GM21825 (cell line): ENCODE measurements around the gene POLR2H.
"Not testable (repeated sequence)": the region's sequence is repeated elsewhere in the genome, so short reads cannot be mapped to it uniquely, and the experiment has no call there.

Experiments
- ATAC-seq: cut with Tn5 transposase; IDR thresholded peaks from one replicate; pipeline ENCODE4 v1.9.1; 2021; ENCODE audit warnings: mild to moderate bottlenecking, moderate library complexity; ENCODE audit not compliant: unreplicated experiment

Gene POLR2H

DNA sequence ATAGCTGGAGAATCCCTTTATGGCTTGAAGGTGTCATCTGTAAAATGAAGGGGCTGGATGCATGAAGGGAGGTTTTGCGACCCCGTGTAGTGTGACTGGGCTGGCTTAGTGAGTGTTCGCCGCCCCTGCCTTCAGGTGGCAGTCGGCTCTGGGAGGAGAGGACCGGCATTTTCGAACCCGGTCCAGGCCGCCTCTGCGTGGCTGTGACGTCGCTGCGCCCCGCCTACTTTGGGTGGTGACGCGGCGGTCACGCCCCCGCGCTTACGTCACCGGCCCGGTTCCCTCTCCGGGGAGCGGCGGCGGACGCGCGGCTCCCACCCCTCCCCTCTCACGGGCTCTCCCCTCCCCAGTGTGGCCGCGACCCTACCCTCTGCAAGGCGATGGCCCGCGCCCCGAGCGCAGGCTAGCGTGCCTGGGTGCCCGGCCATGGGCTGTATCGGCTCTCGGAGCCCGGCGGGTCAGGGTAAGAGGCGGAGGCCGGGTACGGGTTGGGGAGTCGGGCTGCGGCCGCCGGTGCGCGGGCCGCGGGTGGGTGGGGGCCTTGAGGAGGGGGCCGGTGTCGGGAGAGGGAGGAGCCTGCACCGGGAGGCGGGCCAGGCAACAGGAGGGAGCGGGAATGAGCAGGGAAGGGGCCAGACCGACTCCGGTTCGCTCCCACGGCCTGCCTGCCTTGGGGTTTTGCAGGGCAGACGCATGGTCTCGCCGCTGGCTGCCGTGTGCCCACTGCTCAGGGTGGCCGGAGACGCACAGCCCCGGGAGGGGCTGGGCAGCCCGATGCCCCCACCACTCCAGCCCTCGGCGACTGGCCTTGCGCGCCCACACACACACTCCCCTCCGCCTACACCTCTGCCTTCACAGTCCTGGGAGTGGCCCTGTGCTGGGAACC is 25.6 kb upstream of the POLR2H start:
- ATAC-seq = peak; percentile 87

DNA sequence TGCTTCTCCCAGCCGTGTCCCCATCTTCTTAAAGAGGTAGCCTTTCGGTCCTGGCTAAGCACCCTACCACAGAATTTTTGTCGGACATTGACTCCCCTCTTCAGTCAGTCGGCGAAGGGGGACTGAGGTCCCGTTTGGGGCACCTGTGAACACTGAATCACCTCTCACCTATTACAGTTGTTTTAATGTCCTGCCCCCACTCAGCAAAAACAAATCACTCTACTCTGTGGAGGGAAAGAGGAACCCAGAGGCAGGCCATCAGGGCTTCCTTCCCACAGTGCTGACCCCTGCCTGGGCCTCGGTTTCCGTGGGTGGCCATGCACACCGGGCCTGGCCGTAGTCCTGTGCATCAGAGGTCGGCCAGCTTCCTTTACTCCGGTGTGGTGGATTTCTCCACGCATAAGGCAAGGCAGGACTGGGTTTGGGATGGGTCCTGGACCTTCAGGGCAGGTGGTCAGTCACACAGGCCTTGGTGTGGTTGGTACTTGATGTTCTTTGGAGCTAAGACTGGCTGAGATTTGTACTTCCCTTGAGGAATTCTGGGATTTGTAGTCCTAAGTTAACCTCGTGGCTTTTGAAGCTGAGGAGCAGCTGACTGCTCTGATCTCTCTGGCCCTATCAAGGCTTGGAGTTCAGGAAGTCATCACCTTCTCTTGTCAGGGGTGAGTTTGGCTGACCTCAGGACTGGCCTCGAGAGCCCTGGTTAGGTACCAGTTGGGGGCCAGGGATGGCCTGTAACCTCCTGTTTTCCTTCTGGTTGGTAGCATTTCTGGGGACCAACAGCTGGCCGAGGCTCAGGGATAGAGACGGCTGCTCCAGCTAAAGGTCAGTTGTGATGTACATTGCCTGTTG is 24.7 kb upstream of the POLR2H start:
- ATAC-seq = no peak

DNA sequence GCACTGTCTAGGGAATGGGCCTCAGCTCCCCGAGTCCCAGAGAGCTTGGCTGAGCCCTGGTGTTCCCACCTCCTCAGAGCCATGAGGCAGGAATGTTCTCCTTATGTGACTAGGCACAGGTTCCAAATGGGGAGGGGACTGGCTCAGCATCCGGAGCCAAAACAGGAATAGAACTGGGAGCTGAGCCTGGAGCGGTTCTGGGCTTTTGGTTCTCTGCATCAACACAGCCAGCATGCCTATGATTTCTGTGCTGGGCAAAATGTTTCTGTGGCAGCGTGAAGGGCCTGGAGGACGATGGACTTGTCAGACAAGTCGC is 24.2 kb upstream of the POLR2H start, which contains the start of gene FAM131A:
FAM131A (plus strand) TSS at position 202 of the 316 bp plus-strand sequence; CDS start at position 233, 31 bp downstream.
- ATAC-seq = no peak

DNA sequence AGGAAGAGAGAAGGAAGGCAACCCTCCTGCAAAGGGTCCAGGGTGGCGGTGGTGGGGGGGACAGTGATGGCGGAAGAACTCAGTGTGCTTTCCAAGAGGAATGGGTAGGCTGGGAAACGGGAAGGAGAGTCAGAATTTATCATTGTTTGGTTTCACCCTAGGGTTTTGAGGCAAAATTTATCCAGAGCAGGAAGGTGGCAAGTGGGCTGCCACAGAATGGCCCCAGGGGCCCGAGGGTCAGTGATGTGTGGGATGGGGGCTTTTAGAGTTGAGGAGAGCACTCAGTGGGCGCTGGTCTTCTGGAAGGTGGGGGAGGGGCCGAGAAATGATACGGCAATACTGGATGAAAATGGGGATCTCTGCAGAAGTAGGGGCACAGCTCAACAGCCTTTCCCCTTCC is 23.5 kb upstream of the POLR2H start:
- ATAC-seq = no peak

DNA sequence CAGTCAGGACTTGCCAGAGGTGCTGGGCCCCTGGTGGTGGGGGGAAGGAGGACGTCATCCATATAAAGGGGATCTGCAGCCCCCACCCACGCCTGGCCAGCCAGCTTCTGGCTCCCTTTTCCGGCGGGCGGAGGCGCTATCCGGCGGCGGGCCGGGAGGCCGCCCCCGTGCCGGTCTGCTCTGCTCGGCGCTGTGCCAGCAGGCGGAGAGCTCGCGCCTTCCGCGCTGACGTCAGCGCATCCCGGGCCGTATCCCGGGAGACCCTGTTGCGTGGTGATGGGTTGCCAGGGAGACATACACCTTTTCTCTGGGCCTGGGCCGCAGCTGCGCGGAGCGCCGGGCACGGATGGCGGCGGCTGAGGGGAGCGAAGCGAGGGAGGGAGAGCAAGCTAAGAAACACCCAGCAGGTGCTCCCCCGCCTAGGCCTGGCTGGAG is 23.0 kb upstream of the POLR2H start:
- no peak for ATAC-seq

DNA sequence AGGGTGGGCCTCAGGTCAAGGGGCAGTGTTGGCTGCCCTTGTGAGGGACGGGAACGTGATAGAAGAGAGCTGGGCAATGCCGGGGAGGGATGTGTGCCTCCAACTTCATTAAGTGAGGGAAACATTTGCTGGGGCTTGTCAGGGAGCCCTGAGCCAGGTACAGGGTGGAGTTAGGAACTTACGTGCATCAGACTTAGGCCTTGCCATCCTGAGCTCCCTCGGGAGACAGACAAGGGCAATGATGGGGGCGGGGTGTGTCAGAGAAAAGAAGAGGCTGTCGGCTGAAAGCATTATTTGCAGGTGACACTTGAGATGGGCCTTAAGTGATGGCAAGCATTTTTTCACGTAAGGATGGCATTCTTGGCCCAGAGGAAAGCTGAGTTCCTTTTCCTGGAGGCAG is 22.5 kb upstream of the POLR2H start:
- ATAC-seq = no peak

DNA sequence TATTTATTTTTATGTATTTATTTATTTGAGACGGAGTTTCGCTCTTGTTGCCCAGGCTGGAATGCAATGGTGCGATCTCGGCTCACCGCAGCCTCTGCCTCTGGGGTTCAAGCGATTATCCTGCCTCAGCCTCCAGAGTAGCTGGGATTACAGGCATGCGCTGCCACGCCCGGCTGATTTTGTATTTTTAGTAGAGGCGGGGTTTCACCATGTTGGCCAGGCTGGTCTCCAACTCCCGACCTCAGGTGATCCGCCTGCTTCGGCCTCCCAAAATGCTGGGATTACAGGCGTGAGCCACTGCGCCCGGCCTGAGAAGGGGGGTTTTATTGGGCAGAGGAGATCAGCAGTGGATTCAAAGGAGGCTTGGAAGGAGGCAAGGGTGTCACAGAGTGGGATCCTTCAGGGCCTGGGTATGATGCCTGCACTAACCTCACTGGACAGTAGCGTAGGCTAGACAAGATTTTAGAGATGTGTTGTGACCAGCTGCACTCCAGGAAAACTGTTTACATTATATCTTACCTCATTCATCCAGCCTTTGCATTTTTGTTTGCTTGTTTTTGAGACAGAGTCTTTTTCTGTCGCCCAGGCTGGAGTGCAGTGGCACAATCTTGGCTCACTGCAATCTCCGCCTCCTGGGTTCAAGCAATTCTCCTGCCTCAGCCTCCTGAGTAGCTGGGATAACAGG is 21.9 kb upstream of the POLR2H start:
- ATAC-seq = not testable (repeated sequence)

DNA sequence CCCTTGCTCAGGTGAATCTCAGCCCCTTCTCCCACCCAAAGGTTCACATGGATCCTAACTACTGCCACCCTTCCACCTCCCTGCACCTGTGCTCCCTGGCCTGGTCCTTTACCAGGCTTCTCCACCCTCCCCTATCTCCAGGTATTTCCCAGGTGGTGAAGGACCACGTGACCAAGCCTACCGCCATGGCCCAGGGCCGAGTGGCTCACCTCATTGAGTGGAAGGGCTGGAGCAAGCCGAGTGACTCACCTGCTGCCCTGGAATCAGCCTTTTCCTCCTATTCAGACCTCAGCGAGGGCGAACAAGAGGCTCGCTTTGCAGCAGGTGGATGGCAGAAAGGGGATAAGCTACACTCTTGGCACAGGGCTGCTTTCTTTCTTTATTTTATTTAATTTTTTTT is 19.6 kb upstream of the POLR2H start:
- ATAC-seq = no peak

DNA sequence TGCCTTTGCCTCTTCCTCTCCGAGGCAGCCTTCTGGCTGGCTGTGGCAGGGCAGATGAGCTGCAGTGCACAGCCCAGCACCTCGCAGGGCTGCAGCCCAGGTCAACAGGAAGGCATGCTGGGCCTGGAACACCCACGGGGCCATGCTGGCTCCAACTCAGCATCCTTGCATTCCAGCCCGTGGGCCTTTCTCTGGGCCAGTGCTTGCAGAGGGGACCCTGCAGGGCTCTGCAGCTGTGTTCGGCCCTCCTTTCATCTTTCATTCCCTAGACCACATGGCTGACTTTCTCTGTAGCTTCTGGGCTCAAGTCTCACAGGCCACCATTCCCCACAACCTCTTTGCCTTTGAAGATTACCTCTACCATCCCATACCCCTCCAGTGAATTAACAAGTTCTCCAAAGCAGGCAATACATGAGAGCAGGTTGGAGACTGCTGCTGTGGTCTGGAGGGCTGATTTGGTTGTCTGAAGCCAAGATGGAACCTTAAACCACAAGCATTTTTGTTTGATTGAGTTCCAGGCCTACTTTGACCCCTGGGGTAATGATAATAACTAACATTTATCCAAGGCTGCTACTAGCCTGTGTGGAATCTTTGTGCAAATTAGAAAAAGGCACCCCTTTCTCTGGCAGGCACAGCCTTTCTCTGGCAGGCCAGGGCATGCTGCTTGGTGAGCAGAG is 18.2 kb upstream of the POLR2H start:
- no peak for ATAC-seq

DNA sequence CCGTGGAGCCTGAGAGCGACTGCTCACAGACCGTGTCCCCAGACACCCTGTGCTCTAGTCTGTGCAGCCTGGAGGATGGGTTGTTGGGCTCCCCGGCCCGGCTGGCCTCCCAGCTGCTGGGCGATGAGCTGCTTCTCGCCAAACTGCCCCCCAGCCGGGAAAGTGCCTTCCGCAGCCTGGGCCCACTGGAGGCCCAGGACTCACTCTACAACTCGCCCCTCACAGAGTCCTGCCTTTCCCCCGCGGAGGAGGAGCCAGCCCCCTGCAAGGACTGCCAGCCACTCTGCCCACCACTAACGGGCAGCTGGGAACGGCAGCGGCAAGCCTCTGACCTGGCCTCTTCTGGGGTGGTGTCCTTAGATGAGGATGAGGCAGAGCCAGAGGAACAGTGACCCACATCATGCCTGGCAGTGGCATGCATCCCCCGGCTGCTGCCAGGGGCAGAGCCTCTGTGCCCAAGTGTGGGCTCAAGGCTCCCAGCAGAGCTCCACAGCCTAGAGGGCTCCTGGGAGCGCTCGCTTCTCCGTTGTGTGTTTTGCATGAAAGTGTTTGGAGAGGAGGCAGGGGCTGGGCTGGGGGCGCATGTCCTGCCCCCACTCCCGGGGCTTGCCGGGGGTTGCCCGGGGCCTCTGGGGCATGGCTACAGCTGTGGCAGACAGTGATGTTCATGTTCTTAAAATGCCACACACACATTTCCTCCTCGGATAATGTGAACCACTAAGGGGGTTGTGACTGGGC is 16.8 kb upstream of the POLR2H start:
- no peak for ATAC-seq

DNA sequence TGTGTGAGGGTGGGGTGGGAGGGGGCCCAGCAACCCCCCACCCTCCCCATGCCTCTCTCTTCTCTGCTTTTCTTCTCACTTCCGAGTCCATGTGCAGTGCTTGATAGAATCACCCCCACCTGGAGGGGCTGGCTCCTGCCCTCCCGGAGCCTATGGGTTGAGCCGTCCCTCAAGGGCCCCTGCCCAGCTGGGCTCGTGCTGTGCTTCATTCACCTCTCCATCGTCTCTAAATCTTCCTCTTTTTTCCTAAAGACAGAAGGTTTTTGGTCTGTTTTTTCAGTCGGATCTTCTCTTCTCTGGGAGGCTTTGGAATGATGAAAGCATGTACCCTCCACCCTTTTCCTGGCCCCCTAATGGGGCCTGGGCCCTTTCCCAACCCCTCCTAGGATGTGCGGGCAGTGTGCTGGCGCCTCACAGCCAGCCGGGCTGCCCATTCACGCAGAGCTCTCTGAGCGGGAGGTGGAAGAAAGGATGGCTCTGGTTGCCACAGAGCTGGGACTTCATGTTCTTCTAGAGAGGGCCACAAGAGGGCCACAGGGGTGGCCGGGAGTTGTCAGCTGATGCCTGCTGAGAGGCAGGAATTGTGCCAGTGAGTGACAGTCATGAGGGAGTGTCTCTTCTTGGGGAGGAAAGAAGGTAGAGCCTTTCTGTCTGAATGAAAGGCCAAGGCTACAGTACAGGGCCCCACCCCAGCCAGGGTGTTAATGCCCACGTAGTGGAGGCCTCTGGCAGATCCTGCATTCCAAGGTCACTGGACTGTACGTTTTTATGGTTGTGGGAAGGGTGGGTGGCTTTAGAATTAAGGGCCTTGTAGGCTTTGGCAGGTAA is 16.0 kb upstream of the POLR2H start:
- ATAC-seq = no peak

DNA sequence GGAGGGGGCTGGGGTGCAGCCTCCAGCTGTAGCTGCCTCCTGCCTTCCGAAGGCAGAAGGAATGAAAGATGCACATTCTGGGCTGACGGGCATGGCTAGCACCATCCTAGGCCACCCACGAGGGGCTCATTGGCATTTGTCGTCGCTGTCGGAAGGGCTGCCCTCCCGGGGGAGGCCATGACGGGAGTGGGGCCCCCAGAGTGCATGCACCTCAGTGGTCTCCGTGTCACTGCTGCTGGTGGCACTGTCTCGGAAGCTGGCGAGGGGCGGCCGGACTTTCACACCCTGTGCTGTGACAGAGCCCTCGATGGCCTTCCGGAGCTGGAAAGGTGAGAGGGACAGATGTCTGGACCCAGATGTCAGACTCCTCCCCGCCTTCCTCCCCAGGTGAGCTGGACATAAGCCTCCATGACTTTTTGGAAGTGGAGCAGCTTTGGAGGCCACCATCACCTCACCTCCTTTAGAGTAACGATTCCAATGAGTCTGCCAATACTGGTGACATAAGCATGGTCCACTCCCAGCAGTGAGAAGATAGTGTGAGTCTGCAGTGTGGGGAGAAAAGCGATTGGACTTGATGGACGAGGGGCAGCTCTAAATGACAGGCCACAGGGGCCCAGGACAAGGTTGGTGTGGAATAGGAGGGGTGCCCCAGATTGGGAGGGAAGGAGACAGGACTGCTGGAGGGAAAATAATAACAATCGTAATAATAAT is 14.9 kb upstream of the POLR2H start:
- ATAC-seq = no peak

DNA sequence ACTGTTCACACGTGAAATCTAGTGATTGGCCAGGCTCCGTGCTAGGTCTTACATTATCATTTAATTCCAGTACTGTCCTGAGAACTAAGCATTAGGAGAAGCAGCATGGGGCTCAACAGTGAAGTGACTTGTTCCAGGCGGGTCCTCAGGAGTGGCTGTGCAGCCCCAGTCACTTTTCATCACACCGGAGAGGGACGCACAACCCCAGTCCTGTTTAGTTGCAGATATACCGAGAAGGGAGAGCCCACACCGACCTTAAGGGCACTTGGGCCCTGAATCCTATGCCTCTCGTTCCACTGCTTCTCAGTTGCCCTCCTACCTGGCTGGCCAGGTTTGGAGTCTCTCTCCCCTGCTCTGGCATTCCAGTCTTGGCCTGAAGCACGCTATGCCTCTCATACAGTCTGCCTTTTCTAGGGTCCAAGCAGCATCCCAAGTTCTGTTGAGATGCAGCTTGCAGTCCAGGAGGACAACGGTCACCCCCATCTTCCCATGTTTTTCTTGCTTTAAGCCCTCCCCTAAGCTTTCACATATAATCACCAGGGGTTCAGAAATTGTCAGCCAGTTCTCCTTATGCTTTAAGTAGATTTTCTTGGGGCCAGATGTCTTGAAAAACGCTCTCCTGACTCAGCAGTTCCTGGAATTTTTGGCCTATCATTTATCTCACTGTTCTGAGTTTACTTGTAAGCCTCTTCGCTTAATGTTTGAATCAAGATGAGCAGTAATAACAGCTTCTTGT is 14.0 kb upstream of the POLR2H start:
- no peak for ATAC-seq

DNA sequence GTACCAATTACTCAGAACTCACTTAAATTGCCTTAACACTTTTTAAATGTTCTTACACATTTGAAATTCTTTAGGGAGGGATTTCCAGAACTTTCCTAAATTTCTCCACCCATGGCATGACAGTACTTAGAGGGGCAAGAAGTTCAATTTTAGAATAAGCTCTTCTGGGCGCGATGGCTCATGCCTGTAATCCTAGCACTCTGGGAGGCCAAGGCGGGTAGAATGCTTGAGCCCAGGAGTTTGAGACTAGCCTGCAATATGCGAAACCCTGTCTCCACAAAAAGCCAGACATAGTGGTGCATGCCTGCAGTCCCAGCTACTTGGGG is 13.5 kb upstream of the POLR2H start:
- no peak for ATAC-seq

DNA sequence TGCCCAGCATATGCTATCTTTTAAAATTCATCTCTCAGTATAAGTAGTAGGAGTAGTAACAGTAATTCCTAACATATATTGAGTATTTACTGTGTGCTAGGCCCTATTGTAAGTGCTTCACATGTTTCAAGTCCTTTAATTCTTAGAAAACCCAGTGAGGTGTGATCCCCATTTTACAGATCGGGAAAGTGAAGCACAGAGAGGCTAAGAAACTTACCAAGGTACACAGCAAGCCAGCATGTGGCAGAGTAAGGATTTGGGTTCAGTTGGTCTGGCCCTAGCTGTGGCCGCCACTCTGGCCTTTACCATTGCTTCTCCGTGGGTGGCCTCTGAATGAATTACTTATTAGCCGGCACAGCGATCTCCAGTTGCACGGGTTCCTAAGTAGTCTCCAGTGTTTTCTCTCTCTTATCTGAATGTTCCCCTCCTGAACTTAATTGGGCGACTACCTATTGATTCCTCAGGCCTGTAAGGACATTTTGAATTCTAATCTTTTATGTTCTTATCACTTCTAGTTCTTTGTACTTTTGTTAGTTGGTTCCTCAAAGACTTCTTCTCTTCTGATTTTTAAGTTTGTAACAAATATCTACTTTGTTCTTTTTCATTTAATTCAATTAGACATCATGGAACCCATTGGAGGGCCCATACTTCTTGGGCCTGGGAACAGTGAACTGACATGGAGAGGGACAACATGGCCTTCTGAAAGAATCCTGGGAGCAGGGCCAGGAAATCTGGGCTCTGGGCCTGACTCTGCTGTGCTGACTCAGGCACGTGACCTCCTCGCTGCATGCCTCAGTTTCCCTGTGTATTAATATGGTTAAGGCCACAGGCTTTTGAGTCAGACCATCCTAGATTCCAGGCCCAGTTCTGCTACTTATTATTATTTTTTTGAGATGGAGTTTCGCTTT is 11.7 kb upstream of the POLR2H start:
- ATAC-seq = no peak

DNA sequence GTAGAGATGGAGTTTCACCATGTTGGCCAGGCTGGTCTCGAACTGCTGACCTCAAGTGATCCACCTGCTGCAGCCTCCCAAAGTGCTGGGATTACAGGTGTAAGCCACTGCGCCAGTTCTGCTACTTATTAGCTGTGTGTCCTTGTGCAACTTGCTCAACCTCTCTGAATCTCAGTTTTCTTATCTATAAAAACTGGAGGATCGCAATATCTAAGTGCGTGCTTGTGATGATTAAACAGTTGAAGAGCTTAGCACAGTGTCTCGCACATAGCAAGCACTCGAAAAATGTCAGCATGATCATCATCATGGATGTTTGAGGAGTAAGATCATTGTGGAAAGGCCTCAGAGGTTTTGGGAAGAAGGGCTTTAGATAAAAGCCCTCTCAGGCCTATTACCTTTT is 10.9 kb upstream of the POLR2H start:
- ATAC-seq = no peak

DNA sequence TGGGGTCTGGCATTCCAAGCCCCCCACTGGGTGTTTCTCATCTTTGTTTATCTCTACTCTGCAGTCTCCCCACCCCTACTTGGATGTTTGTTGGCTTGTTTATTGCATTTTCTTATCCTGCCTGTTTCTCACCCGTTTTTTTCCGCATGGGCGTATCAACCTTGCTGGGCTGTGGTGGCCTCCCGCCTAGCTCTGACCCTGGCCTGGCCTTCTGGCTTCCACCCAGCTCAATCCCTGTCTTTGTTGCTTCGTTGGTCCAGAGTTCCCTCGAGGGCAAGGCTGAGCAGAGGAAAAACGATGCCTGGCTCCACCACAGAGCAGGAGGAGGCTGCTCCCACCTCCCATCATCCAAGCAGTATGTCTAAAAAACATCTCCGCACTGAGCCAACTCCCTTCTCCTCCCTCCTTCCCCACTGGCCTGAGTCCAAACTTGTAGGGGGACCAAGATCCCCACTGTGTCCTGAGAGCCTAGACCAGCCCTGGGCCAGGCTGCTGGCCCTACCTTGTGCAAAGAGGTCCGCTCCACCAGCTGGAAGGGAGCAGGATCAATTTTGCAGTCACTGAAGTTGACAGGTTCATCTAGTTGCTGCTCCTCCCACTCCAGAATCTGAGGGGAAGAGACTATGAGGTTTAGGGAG is 9.9 kb upstream of the POLR2H start:
- ATAC-seq = no peak
